Stimulated activated CD4-positive, alpha-beta T cell treated with anti-CD3 and anti-CD28 coated beads, Interleukin-1b, Interleukin-23, amount 100 ng/mL, for 1 hour (primary cell): Measurements from ENCODE around the gene MPPED2.

Experiments
- DNase-seq, 2 donors: peaks; one replicate each; pipeline ENCODE4 v3.0.0-alpha.2; 2020; ENCODE audit warnings: low read depth in 2 of 2

MPPED2 gene

DNA sequence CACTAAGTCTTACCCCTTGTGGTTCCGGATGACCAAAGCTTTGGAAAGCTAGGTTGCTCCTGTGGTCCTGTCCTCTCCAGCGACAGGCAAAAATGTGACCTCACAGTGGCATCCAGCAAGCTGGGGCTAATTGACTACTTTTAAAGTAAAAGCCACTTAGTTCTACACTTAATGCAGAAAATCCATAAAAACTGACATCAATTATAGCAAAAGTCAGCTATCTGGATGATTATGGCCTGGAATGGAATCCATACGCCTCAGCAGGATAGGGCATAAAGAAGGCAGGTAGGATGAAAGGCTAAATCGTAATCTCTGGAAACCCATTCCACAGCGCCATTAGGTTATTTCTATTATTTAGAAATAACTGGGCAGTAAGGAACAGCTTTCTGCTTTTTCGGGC is 171.3 kb downstream of the MPPED2 start:
- DNase-seq, result no peak

DNA sequence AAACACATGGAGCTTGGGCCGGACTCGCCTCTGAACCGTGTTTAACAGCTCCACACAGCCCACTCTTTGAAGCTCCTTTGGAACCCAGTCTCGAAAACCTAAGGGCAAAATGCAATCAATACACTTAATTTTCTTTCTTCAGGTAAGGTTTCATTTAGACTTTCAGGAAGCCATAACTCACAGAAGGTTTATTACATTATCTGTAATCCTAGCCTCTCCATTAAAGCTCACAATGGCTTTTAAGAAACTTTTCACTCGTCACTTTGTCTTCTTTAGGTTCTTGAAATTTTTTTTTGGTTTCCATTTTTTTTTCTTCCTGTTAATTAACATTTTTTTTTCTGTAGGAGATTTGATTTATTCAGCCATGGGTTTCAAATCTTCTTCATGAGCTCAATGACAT is 171.9 kb downstream of the MPPED2 start:
- DNase-seq, result no peak

DNA sequence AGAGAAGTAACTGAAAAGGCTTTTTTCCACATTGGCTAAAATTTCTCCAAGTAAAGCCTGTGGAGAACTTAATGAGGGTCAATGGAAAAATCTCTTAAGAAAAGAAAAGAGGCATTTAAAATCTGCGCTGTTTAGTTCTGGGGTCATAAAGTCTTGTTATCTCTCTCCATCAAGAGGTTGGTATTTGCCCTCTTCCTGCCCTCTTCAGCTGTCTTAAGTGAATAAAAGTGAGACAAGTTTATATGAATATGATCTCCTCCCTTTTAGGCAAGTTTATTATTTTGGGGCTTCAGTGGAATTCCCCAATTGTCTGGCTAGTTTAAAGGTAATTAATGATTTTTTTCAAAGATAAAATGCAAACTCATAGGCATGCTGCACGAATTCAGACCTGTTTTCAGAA is 173.6 kb downstream of the MPPED2 start:
- no peak for DNase-seq

DNA sequence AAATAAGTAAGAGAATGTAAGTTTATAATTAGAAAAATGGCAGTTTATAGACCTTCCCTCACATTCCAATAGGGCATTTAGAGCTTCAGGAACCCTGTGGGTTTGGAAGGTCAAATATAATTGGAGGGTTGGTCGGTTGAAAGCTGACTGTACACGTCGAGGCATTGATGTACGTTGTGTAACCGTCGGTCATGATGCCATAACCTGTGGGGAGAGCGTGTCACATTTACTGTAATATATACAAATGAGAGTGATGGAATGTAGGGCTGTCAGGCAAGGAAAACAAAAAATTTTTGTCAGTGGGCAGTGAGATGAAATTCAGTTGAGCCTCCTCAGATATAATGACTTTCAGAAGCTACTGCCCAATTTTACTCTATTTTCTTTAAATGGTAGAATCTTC is 174.8 kb downstream of the MPPED2 start:
- DNase-seq, result no peak

- DNase-seq, result no peak
These were observed 179.0 kb downstream of the MPPED2 start for GRCh38 chr11:30406978-30407762.

DNA sequence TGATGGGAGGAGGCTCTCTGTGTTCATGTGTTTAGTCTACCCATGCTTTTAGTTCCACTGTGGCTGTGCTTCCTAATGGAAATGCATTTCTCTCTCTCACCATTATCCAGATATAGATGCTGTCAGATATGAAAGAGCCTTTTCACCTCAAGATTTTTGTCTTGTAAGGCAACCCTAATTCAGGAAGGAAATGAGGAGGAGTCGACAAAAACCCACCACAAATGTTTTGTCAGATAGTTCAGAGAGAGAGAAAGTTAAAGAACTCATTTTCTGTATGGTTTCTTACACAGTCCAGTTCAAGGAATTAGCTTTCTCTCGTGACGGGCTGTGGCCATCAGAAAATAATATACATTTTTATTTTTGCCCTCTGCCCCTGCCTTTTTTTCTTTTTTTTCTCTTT is 180.8 kb downstream of the MPPED2 start:
- no peak for DNase-seq

GRCh38 chr11:30404136-30404535 is 182.0 kb downstream of the MPPED2 start:
- no peak for DNase-seq

DNA sequence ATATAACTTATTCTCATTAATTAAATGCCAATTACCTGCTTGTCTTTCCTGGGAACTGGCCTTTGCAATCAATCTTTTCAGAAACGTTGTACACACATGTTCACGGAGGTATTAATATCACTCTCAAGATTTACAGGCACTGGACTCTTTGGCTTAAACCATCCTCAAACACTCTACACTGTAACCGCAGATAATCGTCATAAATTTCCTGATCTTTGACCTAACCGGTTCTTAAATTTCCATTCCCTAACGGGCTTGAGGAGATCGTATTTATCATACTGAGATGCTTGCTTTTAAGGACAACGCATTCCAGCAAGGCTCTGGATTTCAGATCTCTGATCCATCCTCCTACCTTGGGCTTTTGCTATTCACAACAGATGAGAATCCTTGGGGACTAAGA is 190.4 kb downstream of the MPPED2 start:
- DNase-seq, result no peak

DNA sequence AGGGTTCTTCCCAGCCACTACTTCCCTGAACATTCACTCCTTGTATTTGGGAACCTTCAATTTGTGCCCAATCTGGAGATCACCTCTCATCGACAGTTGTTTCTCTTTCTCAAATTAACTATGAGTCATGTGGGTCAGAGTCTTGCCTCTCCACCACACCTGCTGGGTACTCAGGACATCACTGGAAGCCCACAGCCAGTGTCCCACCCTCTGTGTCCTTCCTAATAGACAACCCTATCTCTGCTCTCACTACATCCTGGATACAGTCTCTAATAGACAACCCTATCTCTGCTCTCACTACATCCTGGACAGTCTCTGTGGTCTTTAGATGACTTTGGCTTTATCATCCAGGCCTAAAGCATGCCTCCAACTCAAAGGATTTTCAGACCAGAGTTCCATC is 193.1 kb downstream of the MPPED2 start:
- DNase-seq, result no peak

- DNase-seq, result no peak
These were observed 193.8 kb downstream of the MPPED2 start for GRCh38 chr11:30392221-30392784.

DNA sequence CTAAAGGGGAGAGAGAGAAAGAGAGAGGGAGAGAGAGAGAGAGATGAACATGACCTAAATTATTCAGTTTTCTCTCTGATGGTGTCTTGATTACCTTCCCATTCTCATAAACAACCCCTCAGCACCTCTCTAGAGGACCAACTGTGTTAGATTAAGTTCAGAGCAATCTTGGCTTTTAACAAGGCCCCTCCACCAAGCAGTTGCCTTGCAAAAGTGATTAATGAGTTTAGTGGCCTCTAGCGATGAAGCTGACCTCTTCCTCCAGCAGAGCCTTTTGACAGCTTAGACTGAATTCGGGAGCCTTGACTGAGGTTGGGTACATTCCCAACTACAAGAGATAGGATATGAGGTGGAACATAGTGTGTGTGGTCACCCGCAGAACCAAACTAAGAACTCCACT is 197.2 kb downstream of the MPPED2 start:
- no peak for DNase-seq

GRCh38 chr11:30387891-30388861 is 198.0 kb downstream of the MPPED2 start:
- no peak for DNase-seq

- no peak for DNase-seq
These were observed 204.3 kb downstream of the MPPED2 start for GRCh38 chr11:30381879-30382278.

DNA sequence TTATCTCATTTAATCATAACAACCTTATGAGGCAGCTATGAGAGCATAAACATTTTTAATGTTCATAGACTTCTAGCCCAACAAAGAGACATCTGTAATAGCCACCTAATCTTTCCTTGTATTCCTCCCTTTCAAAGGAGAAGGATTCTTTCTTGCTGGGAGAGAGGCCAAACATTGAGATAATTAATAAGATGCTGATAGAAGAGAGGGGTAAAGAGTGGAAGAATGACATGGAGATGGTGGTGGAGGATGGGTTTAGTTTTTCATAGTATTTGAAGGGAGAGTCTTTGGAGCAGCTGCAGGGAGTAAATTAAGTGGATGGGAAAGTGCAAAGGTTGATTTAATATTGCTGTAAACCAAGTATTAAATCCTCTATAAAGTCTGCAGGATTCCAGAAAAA is 205.3 kb downstream of the MPPED2 start:
- DNase-seq, result no peak

- no peak for DNase-seq
These were observed 208.8 kb downstream of the MPPED2 start for GRCh38 chr11:30377347-30377746.

DNA sequence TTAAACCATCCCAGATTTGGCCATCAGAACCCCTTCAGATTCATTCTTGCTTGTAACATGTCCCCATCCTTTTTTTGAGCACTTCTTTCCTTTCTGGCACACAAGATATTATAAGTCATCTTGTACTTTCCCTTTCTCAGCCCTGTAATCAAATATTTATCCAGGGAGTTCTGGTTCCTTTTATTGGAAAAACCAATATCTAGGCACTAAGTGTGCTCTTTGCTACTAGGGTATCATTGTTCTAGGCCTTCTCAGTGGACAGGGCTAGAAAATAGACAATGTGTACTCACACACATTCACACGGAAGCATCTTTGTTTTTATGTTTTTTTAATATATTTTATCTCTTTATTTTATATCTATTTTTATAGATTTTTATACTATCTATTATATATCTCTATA is 216.0 kb downstream of the MPPED2 start:
- DNase-seq, result no peak

DNA sequence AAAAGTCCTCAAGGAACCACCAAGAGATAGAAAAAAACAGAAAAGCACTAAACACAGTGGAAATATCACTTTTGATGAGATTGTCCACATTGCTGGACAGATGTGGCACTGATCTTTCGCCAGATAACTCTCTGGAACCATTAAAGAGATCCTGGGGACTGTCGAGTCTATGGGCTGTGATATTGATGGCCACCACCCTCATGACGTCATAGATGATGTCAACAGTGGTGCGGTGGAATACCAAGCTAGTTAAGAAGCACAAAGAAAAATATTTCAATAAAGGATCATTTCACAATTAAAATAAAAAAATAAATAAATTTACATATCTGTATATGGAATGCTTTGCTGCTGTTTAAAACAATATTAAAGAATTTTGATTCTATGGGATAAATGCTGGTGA is 217.8 kb downstream of the MPPED2 start:
- no peak for DNase-seq

- no peak for DNase-seq
These were observed 220.2 kb downstream of the MPPED2 start for GRCh38 chr11:30365793-30366517.

GRCh38 chr11:30364837-30365482 is 221.2 kb downstream of the MPPED2 start:
- DNase-seq, result no peak

- no peak for DNase-seq
These were observed 221.9 kb downstream of the MPPED2 start for GRCh38 chr11:30364139-30364836.

DNA sequence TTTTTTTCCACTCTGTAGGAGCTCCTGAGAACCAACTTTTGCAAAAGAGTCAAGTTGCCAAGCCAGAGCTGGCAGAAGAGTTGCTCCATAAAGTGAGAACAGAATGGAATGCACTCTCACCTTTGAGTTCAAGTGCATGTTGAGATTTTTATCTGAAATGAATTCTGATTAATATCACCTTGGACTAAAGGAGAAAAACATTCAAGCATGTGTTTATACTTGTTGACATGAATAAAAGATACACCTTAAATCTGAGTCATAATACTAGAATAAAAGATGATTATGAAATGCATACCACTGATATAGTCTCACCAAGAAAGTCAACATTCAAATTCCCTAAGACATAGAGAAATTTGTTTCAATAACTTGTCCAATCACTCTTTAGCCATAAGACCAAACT is 225.4 kb downstream of the MPPED2 start:
- DNase-seq, result no peak
